H9 (cell line): Measurements from ENCODE around the gene RPUSD3. TPM values are rescaled to one million over a fixed set of nuclear protein-coding genes. Genes with fewer than 3 reads are reported as not detected.

Experiments
- DNase-seq: peaks from one replicate; pipeline ENCODE4 v3.0.0-alpha.2; 2017
- H2AFZ ChIP-seq: one replicate; pipeline ENCODE4 v1.6.1; 2013; ENCODE audit warnings: mild to moderate bottlenecking, low read length, control low read depth, moderate library complexity
- H2AK5ac ChIP-seq: 2 replicates; pipeline ENCODE4 v1.6.1; 2013; ENCODE audit warnings: low read length, control low read depth, mixed read lengths; ENCODE audit not compliant: insufficient read length
- H2BK120ac ChIP-seq: one replicate; pipeline ENCODE4 v1.6.1; 2013; ENCODE audit warnings: low read depth, mild to moderate bottlenecking, low read length, control low read depth, inconsistent platforms; ENCODE audit not compliant: poor library complexity, severe bottlenecking
- H2BK12ac ChIP-seq: 2 replicates; pipeline ENCODE4 v1.6.1; 2013; ENCODE audit warnings: low read length, control low read depth, mixed read lengths, low read depth; ENCODE audit not compliant: insufficient read length
- H2BK15ac ChIP-seq: 2 replicates; pipeline ENCODE4 v1.6.1; 2013; ENCODE audit warnings: low read depth, low read length, control low read depth
- H2BK20ac ChIP-seq: one replicate; pipeline ENCODE4 v1.6.1; 2013; ENCODE audit warnings: low read depth, mild to moderate bottlenecking, low read length, control low read depth, inconsistent platforms; ENCODE audit not compliant: poor library complexity, severe bottlenecking
- H2BK5ac ChIP-seq: 2 replicates; pipeline ENCODE4 v1.6.1; 2013; ENCODE audit warnings: low read length, control low read depth, mixed read lengths; ENCODE audit not compliant: insufficient read length
- H3K14ac ChIP-seq: 2 replicates; pipeline ENCODE4 v1.6.1; 2013; ENCODE audit warnings: low read length, control low read depth; ENCODE audit not compliant: insufficient read depth
- H3K18ac ChIP-seq: 2 replicates; pipeline ENCODE4 v1.6.1; 2013; ENCODE audit warnings: low read depth, mild to moderate bottlenecking, mixed read lengths, low read length, control low read depth; ENCODE audit not compliant: insufficient read length
- H3K23ac ChIP-seq: 2 replicates; pipeline ENCODE4 v1.6.1; 2013; ENCODE audit warnings: low read length, control low read depth, mixed read lengths, low read depth; ENCODE audit not compliant: insufficient read length
- H3K23me2 ChIP-seq: 2 replicates; pipeline ENCODE4 v1.6.1; 2013; ENCODE audit warnings: low read depth, mild to moderate bottlenecking, mixed read lengths, low read length, control low read depth; ENCODE audit not compliant: insufficient read length, poor library complexity, severe bottlenecking
- H3K27ac ChIP-seq: 2 replicates; pipeline ENCODE4 v1.5.1; 2013; ENCODE audit warnings: low read length, control low read depth, mixed read lengths, low read depth; ENCODE audit not compliant: insufficient read length
- H3K27me3 ChIP-seq: 2 replicates; pipeline ENCODE4 v1.6.1; 2013; ENCODE audit warnings: low read length, control low read depth, inconsistent platforms; ENCODE audit not compliant: insufficient read depth
- H3K4ac ChIP-seq: 2 replicates; pipeline ENCODE4 v1.6.1; 2013; ENCODE audit warnings: low read depth, mild to moderate bottlenecking, control low read depth, inconsistent platforms, low read length, moderate library complexity
- H3K4me1 ChIP-seq: 2 replicates; pipeline ENCODE4 v1.6.1; 2013; ENCODE audit warnings: low read length, control low read depth, inconsistent platforms; ENCODE audit not compliant: insufficient read depth
- H3K4me2 ChIP-seq: 2 replicates; pipeline ENCODE4 v1.6.1; 2013; ENCODE audit warnings: low read length, control low read depth, mixed read lengths; ENCODE audit not compliant: insufficient read length, insufficient read depth
- H3K56ac ChIP-seq: 2 replicates; pipeline ENCODE4 v1.6.1; 2013; ENCODE audit warnings: low read depth, mild to moderate bottlenecking, mixed read lengths, low read length, control low read depth; ENCODE audit not compliant: insufficient read length
- H3K79me1 ChIP-seq: 2 replicates; pipeline ENCODE4 v1.6.1; 2013; ENCODE audit warnings: low read depth, mild to moderate bottlenecking, moderate library complexity, low read length, control low read depth, inconsistent platforms; ENCODE audit not compliant: insufficient read depth, poor library complexity, severe bottlenecking
- H3K79me2 ChIP-seq: 2 replicates; pipeline ENCODE4 v1.6.1; 2013; ENCODE audit warnings: low read length, control low read depth, inconsistent platforms; ENCODE audit not compliant: insufficient read depth
- H3K9ac ChIP-seq: 2 replicates; pipeline ENCODE4 v1.6.1; 2013; ENCODE audit warnings: low read length, control low read depth, mixed read lengths; ENCODE audit not compliant: insufficient read length; ENCODE audit errors: extremely low read depth
- H3K9me3 ChIP-seq: one replicate; pipeline ENCODE4 v1.6.1; 2013; ENCODE audit warnings: low read depth, low read length, inconsistent platforms; ENCODE audit not compliant: control insufficient read depth
- H3T11ph ChIP-seq: one replicate; pipeline ENCODE4 v1.6.1; 2013; ENCODE audit warnings: mild to moderate bottlenecking, low read length, control low read depth, inconsistent platforms
- H4K20me1 ChIP-seq: one replicate; pipeline ENCODE4 v1.6.1; 2013; ENCODE audit not compliant: control insufficient read depth, insufficient read length, insufficient read depth
- H4K5ac ChIP-seq: 2 replicates; pipeline ENCODE4 v1.6.1; 2013; ENCODE audit warnings: low read depth, mild to moderate bottlenecking, mixed read lengths, low read length, control low read depth; ENCODE audit not compliant: insufficient read length
- H4K8ac ChIP-seq: replicated peaks from 2 replicates; pipeline ENCODE4 v1.6.1; 2013; ENCODE audit warnings: low read length, control low read depth, mixed read lengths, low read depth; ENCODE audit not compliant: insufficient read length
- H4K91ac ChIP-seq: 2 replicates; pipeline ENCODE4 v1.6.1; 2013; ENCODE audit warnings: low read depth, mild to moderate bottlenecking, moderate library complexity, mixed read lengths, low read length, control low read depth; ENCODE audit not compliant: insufficient read length
- H3K27ac Mint-ChIP-seq, 3 experiments: 2 replicates in 2 of 3; 3 replicates in 1 of 3; pipeline ENCODE4 v1.8.0; 2020 to 2021; ENCODE audit warnings: mixed read lengths in 3 of 3, mild to moderate bottlenecking in 1 of 3, moderate library complexity in 1 of 3
- H3K27me3 Mint-ChIP-seq: 2 replicates; pipeline ENCODE4 v1.8.0; 2021; ENCODE audit warnings: low read depth, mild to moderate bottlenecking, moderate library complexity, mixed read lengths
- H3K36me3 Mint-ChIP-seq, 3 experiments: 2 replicates in 2 of 3; 3 replicates in 1 of 3; pipeline ENCODE4 v1.8.0; 2020 to 2021; ENCODE audit warnings: low read depth in 3 of 3, mixed read lengths in 3 of 3; ENCODE audit not compliant: insufficient read depth in 1 of 3
- H3K4me1 Mint-ChIP-seq, 2 experiments: 2 replicates each; pipeline ENCODE4 v1.8.0; 2020; ENCODE audit warnings: mixed read lengths in 2 of 2
- H3K4me3 Mint-ChIP-seq, 2 experiments: 2 replicates in 1 of 2; 3 replicates in 1 of 2; pipeline ENCODE4 v1.8.0; 2020 to 2021; ENCODE audit warnings: mild to moderate bottlenecking in 2 of 2, mixed read lengths in 2 of 2, moderate library complexity in 1 of 2
- H3K9me3 Mint-ChIP-seq, 2 experiments: 2 replicates in 1 of 2; 3 replicates in 1 of 2; pipeline ENCODE4 v1.8.0; 2020; ENCODE audit warnings: mild to moderate bottlenecking in 2 of 2, mixed read lengths in 2 of 2, moderate library complexity in 1 of 2
- WGBS: extraction: QIAGEN DNeasy Blood & Tissue Kit; methylation state at CpG from one replicate; pipeline ENCODE4 v1.1.7; 2013; ENCODE audit warnings: missing lambda C conversion rate, low lambda C conversion rate, mixed read lengths; ENCODE audit not compliant: insufficient read length; ENCODE audit errors: extremely low coverage; 5-methylcytosine and 5-hydroxymethylcytosine counted together
- total RNA-seq: library from RNA; stranded (reverse); gene quantifications from 2 replicates; pipeline ENCODE4 v1.2.1, GENCODE V29; 2021
- TF ChIP-seq, protein P1 (sequence below): fragments of 200-600 bp; sonication (generic); conservative IDR thresholded peaks from 3 replicates; pipeline ENCODE4 v1.8.0; 2021; ENCODE audit warnings: antibody characterized with exemption, mild to moderate bottlenecking

The RPUSD3 gene
- total RNA-seq, 1 experiment from 2014 or later: 59.5 TPM

DNA sequence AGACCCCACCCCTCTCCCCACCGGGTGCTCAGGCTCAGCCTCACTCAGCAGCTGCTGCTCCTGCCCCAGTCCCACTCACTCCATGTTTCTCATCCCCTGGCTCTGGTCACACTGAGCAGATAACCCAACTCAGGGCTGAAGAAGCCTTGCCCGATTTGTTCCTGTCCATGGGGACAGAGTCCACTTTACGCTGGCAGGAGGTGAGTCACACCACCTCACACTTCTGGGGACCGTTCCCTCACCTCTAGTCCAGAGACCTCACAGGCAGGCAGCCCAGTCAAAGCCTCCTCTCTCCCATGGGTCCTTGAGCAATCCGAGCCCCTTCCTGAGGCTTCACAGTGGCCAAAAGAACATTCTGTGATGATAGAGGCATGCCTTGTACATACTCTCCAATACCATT is 34.9 kb upstream of the RPUSD3 start:
- Mint-ChIP-seq H3K4me1 (peaks cover 3 to 5% of the 10 kb centered on the region in 2 experiments; a peak in 2 of 4 replicates), H3K27me3 (no peaks in the 10 kb centered on the region; the same call in none of the 2 replicates), H3K27ac (no peak overlapping the region; a peak in 2 of 7 replicates), H3K4me3 (no peak overlapping the region), H3K36me3 (no peaks in the 10 kb centered on the region), H3K9me3 (no peaks in the 10 kb centered on the region)
- Histone ChIP-seq H2BK12ac (no peak overlapping the region), H2BK5ac (no peak overlapping the region), H2AFZ (no peak overlapping the region), H3K9me3 (no peaks in the 10 kb centered on the region), H4K20me1 (no peaks in the 10 kb centered on the region), H3T11ph (no peak overlapping the region), H3K79me2 (no peaks in the 10 kb centered on the region), H2BK20ac (no peak overlapping the region), H3K18ac (no peak overlapping the region), H3K4ac (no peak overlapping the region), H2BK15ac (no peak overlapping the region), H3K4me2 (no peak overlapping the region), H3K14ac (no peak overlapping the region), H3K27ac (no peak overlapping the region), H2AK5ac (no peak overlapping the region), H2BK120ac (no peak overlapping the region), H4K8ac (no peak overlapping the region), H3K4me1 (no peaks in the 10 kb centered on the region), H3K79me1 (no peaks in the 10 kb centered on the region), H3K23me2 (no peaks in the 10 kb centered on the region), H4K5ac (no peak overlapping the region), H3K23ac (no peak overlapping the region), H4K91ac (no peak overlapping the region), H3K27me3 (no peaks in the 10 kb centered on the region), H3K9ac (no peak overlapping the region), H3K56ac (no peak overlapping the region)
- DNase-seq: no peak
- TF ChIP-seq, protein P1, sequence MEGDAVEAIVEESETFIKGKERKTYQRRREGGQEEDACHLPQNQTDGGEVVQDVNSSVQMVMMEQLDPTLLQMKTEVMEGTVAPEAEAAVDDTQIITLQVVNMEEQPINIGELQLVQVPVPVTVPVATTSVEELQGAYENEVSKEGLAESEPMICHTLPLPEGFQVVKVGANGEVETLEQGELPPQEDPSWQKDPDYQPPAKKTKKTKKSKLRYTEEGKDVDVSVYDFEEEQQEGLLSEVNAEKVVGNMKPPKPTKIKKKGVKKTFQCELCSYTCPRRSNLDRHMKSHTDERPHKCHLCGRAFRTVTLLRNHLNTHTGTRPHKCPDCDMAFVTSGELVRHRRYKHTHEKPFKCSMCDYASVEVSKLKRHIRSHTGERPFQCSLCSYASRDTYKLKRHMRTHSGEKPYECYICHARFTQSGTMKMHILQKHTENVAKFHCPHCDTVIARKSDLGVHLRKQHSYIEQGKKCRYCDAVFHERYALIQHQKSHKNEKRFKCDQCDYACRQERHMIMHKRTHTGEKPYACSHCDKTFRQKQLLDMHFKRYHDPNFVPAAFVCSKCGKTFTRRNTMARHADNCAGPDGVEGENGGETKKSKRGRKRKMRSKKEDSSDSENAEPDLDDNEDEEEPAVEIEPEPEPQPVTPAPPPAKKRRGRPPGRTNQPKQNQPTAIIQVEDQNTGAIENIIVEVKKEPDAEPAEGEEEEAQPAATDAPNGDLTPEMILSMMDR: no peak
- no CpG with 5 or more reads among the region's 5 CpGs for WGBS
